Neuronal stem cell (in vitro differentiated cells): ENCODE data around the gene CAPS.
"Not testable (repeated sequence)": the region's sequence is repeated elsewhere in the genome, so short reads cannot be mapped to it uniquely, and the experiment has no call there.

Experiments
- DNase-seq: peaks from one replicate; pipeline ENCODE4 v3.0.0-alpha.2; 2013; ENCODE audit warnings: low spot score
- H2AFZ ChIP-seq: one replicate; pipeline ENCODE4 v1.6.1; 2013; ENCODE audit warnings: mild to moderate bottlenecking, low read length, inconsistent platforms
- H2AK5ac ChIP-seq: 2 replicates; pipeline ENCODE4 v1.6.1; 2013; ENCODE audit warnings: low read depth, mild to moderate bottlenecking, inconsistent platforms, low read length, moderate library complexity, mixed read lengths
- H2BK120ac ChIP-seq: 2 replicates; pipeline ENCODE4 v1.6.1; 2013; ENCODE audit warnings: low read depth, mild to moderate bottlenecking, inconsistent platforms, low read length, moderate library complexity, mixed read lengths
- H2BK12ac ChIP-seq: one replicate; pipeline ENCODE4 v1.6.1; 2013; ENCODE audit warnings: low read length, inconsistent platforms
- H2BK15ac ChIP-seq: 2 replicates; pipeline ENCODE4 v1.6.1; 2013; ENCODE audit warnings: mild to moderate bottlenecking, low read length, inconsistent platforms, mixed read lengths
- H2BK5ac ChIP-seq: one replicate; pipeline ENCODE4 v1.6.1; 2013; ENCODE audit warnings: inconsistent platforms, mild to moderate bottlenecking, low read length, moderate library complexity
- H3K14ac ChIP-seq: one replicate; pipeline ENCODE4 v1.6.1; 2013; ENCODE audit warnings: low read length, inconsistent platforms
- H3K18ac ChIP-seq: 2 replicates; pipeline ENCODE4 v1.6.1; 2013; ENCODE audit warnings: low read length, inconsistent platforms
- H3K23ac ChIP-seq: 2 replicates; pipeline ENCODE4 v1.6.1; 2013; ENCODE audit warnings: low read depth, mild to moderate bottlenecking, mixed read lengths, low read length, inconsistent platforms; ENCODE audit not compliant: poor library complexity
- H3K27ac ChIP-seq: replicated peaks from 3 replicates; pipeline ENCODE4 v1.5.1; 2013; ENCODE audit warnings: low read length, inconsistent platforms
- H3K27me3 ChIP-seq, 3 experiments: 2 replicates each; pipeline ENCODE4 v1.6.1; 2013; ENCODE audit warnings: low read length in 3 of 3, mild to moderate bottlenecking in 2 of 3, inconsistent platforms in 1 of 3, low read depth in 1 of 3, mixed read lengths in 1 of 3, moderate library complexity in 1 of 3; ENCODE audit not compliant: control insufficient read depth in 3 of 3, insufficient read depth in 3 of 3
- H3K36me3 ChIP-seq, 2 donors: replicated peaks in 1 of 2; 2 replicates each; pipeline ENCODE4 v1.6.1; 2013; ENCODE audit warnings: low read length in 2 of 2; ENCODE audit not compliant: control insufficient read depth in 2 of 2, insufficient read depth in 2 of 2
- H3K4ac ChIP-seq: 2 replicates; pipeline ENCODE4 v1.6.1; 2013; ENCODE audit warnings: inconsistent platforms, mild to moderate bottlenecking, low read length, moderate library complexity
- H3K4me1 ChIP-seq, 2 donors: 1 replicate in 1 of 2; 2 replicates in 1 of 2; pipeline ENCODE4 v1.6.1; 2013; ENCODE audit warnings: low read length in 2 of 2, low read depth in 1 of 2; ENCODE audit not compliant: control insufficient read depth in 2 of 2, insufficient read depth in 1 of 2
- H3K4me2 ChIP-seq: one replicate; pipeline ENCODE4 v1.6.1; 2013; ENCODE audit warnings: mild to moderate bottlenecking, low read length, inconsistent platforms; ENCODE audit not compliant: insufficient read depth, poor library complexity, severe bottlenecking
- H3K4me3 ChIP-seq, 2 donors: 2 replicates each; pipeline ENCODE4 v1.5.1; 2013; ENCODE audit warnings: low read length in 2 of 2, mild to moderate bottlenecking in 2 of 2, inconsistent platforms in 1 of 2, moderate library complexity in 1 of 2
- H3K79me1 ChIP-seq: one replicate; pipeline ENCODE4 v1.6.1; 2013; ENCODE audit warnings: low read depth, mild to moderate bottlenecking, inconsistent platforms, low read length, moderate library complexity
- H3K9ac ChIP-seq: one replicate; pipeline ENCODE4 v1.6.1; 2013; ENCODE audit warnings: mild to moderate bottlenecking, low read depth, low read length, inconsistent platforms; ENCODE audit not compliant: poor library complexity
- H3K9me3 ChIP-seq, 2 donors: replicated peaks in 1 of 2; 2 replicates each; pipeline versions ENCODE3 to v1.6.1; 2013; ENCODE audit warnings: low read length in 2 of 2, mild to moderate bottlenecking in 2 of 2, inconsistent platforms in 1 of 2, low read depth in 1 of 2, mixed read lengths in 1 of 2, moderate library complexity in 1 of 2; ENCODE audit not compliant: control insufficient read depth in 2 of 2, insufficient read depth in 1 of 2
- H4K8ac ChIP-seq: one replicate; pipeline ENCODE4 v1.6.1; 2013; ENCODE audit warnings: low read depth, mild to moderate bottlenecking, inconsistent platforms, low read length, moderate library complexity
- H4K91ac ChIP-seq: one replicate; pipeline ENCODE4 v1.6.1; 2013; ENCODE audit warnings: low read length, low read depth, mild to moderate bottlenecking, inconsistent platforms; ENCODE audit not compliant: poor library complexity
- WGBS, 2 donors: extraction: QIAGEN DNeasy Blood & Tissue Kit; methylation state at CpG; one replicate each; pipeline ENCODE4 v1.1.7; 2013; ENCODE audit warnings: missing lambda C conversion rate in 2 of 2, mixed read lengths in 1 of 2; ENCODE audit not compliant: insufficient read length in 2 of 2, insufficient replicate concordance in 1 of 2; ENCODE audit errors: extremely low coverage in 2 of 2; 5-methylcytosine and 5-hydroxymethylcytosine counted together

CAPS gene

DNA sequence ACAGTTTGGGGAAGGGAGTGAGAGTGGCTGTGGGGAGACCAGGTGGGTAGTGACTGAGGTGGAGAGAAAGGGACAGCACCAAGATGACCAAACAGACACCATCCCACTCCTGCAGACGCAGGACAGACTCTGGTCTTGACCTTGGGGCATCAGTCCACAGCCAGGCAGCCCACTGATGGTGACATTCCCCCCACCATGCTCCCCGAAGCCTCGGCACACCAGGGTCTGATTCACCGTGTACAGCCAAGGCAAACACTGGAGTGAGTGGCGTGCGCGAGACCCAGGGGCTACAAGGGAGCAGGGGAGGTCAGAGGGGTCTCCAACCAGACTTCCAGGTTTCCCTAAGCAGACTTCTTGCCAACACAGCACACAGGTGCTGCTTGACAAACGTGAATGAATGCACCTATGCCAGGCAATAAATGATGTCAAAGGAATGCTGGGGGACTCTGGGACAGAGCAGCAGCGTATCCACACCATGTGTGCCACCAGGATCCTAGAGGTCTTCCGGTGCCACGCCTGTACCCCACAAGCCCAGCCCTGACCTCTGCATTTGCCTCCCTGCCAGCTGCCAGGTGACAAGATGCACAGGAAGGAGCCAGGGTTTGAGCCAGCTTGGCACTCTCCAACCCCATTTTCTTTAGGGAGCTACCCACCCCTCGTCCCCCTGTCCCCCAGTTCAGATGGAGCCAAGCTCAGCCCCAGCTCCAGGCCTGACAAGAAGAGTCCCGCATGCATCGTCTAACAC lies 45.4 kb downstream of the CAPS start:
- WGBS, 2 donors, result no CpG with 5 or more reads among the region's 14 CpGs
- H3K4ac ChIP-seq, result no peak overlapping the region

DNA sequence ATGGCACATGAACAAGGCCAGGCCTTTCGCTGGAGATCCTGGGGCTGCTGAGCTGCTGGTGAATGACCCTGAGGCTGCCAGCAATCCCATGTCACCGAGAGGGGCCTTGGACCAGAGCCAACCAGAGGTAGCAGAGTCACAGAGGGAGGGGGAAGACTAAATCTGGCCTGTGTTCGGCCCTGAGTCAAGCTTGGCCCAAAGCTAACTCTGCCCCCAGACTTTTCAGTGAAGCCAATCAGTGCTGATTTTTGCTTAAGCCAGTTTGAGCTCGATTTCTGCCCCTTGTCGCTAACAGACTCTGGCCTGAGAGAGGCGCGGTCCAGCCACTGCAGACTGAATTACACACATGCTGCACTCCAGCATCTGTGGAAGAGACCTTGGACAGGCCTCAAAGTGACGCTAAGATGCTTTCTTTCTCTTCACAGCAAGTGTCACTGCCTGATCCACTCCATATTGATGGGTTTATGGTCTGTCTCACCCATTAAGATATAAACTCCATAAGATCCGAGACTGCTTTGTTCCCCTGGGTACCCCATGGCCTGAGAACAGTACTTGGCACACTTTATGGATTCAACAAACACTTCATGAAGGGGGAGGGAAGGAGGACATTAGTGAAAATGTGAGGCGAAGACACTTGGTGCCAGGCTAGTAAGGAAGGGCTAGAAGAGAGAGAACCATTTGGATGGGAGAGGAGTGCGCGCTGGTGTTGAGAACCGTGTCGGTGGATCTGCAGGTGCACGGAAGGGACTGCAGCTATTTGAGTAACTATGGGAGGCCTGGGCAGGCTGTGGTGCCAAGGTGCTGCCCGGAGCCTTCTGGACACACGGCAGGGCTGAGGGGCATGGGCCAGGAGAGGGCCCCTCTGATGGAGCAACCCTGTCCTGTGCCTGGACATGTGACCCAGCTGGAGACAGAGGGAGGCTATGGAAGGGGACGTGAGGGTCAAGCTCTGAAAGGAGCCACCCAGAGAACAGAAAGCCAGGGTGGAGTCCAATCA lies 46.2 kb downstream of the CAPS start:
- Histone ChIP-seq H2AFZ (no peak overlapping the region), H4K8ac (no peak overlapping the region), H3K14ac (no peak overlapping the region), H4K91ac (no peak overlapping the region), H3K23ac (peak overlapping the region; percentile 51), H3K4me2 (no peak overlapping the region), H3K9ac (no peak overlapping the region), H3K27me3 (no peaks in the 10 kb centered on the region), H3K9me3 (no peaks in the 10 kb centered on the region), H2BK12ac (no peak overlapping the region), H3K4me1 (peaks cover 19 to 23% of the 10 kb centered on the region in 2 donors), H2BK5ac (peak overlapping the region; percentile 32), H3K36me3 (peaks cover 2 to 27% of the 10 kb centered on the region in 2 donors), H3K4me3 (no peak overlapping the region), H2BK120ac (no peak overlapping the region), H3K4ac (no peak overlapping the region), H3K79me1 (peaks cover 32% of the 10 kb centered on the region), H2BK15ac (no peak overlapping the region), H2AK5ac (no peak overlapping the region), H3K18ac (no peak overlapping the region), H3K27ac (no peak overlapping the region)
- no CpG with 5 or more reads among the region's 18 CpGs for WGBS, 2 donors
- no peak for DNase-seq

More for the DNA sequence above, 45.4 kb downstream of the CAPS start:
- Histone ChIP-seq H3K23ac (peak overlapping the region; percentile 51), H2BK15ac (no peak overlapping the region), H3K14ac (no peak overlapping the region), H3K9me3 (no peaks in the 10 kb centered on the region), H2BK5ac (peak overlapping the region; percentile 32), H2AK5ac (no peak overlapping the region), H3K9ac (no peak overlapping the region), H3K4me1 (peaks cover 23 to 28% of the 10 kb centered on the region in 2 donors), H3K18ac (no peak overlapping the region), H3K79me1 (peaks cover 29% of the 10 kb centered on the region), H2AFZ (no peak overlapping the region), H3K36me3 (peaks cover under 1 to 20% of the 10 kb centered on the region in 2 donors), H3K4me3 (no peak overlapping the region), H2BK12ac (no peak overlapping the region), H3K27me3 (no peaks in the 10 kb centered on the region), H2BK120ac (no peak overlapping the region), H3K27ac (no peak overlapping the region), H4K8ac (no peak overlapping the region), H4K91ac (no peak overlapping the region), H3K4me2 (no peak overlapping the region)
- no peak for DNase-seq

DNA sequence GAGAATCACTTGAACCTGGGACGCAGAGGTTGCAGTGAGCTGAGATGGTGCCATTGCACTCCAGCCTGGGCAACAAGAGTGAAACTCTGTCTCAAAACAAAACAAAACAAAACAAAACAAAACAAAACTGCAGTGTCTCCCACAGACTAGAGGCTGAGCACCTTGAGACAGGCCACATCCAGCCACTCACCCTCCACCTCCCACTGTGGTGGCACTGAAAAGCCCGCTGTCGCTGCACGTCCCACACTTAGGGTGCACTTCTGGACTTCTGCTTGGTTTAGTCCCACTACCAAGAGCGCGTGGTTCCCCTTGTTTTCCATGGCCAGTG lies 47.6 kb downstream of the CAPS start:
- H2BK15ac ChIP-seq, H3K4me2 ChIP-seq, H2AFZ ChIP-seq, DNase-seq, H4K8ac ChIP-seq, H3K9me3 ChIP-seq, H3K14ac ChIP-seq, H3K4ac ChIP-seq, H3K27ac ChIP-seq, H2BK5ac ChIP-seq, H2BK120ac ChIP-seq, H4K91ac ChIP-seq, H2BK12ac ChIP-seq, H3K27me3 ChIP-seq, H2AK5ac ChIP-seq: not testable (repeated sequence)
- Histone ChIP-seq H3K4me1 (peaks cover 20 to 23% of the 10 kb centered on the region in 2 donors), H3K36me3 (peaks cover 2 to 39% of the 10 kb centered on the region in 2 donors), H3K79me1 (peaks cover 39% of the 10 kb centered on the region), H3K4me3 (peak overlapping the region in 1 of 2 donors; percentile 3), H3K9ac (peak overlapping the region; percentile 64), H3K18ac (peak overlapping the region; percentile 44), H3K23ac (peak overlapping the region; percentile 1)
- no CpG with 5 or more reads among the region's 6 CpGs for WGBS, 2 donors
